HG02763 (cell line): ENCODE results near the gene SH3RF3.
A peak's percentile ranks its signal among the peaks of the same experiment; 100 is the strongest.
"Not testable (repeated sequence)": the region's sequence is repeated elsewhere in the genome, so short reads cannot be mapped to it uniquely, and the experiment has no call there.

Source experiments
- ATAC-seq: cut with Tn5 transposase; IDR thresholded peaks from one replicate; pipeline ENCODE4 v1.9.1; 2021; ENCODE audit warnings: mild to moderate bottlenecking, moderate library complexity; ENCODE audit not compliant: unreplicated experiment

SH3RF3 gene

DNA sequence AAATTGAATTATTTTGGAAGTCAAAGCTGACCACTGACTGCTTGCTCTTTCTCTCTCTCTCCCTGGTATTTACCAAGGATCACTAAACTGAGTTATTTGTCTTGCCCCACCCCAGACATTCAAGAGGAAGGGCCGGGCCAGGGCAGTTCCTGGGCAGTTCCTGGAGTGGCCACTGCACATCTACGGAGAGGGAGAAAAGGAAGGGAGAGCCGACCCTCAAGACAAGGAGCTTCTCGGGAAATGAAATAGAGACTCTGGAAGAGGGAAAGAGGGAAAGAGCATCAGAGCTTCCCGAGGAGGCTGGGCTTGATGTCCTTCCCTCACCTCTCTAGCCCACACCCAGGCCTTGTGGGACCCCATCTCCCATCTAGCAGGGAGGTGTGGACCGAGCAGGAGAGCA lies 401.7 kb downstream of the SH3RF3 start:
- ATAC-seq: no peak

DNA sequence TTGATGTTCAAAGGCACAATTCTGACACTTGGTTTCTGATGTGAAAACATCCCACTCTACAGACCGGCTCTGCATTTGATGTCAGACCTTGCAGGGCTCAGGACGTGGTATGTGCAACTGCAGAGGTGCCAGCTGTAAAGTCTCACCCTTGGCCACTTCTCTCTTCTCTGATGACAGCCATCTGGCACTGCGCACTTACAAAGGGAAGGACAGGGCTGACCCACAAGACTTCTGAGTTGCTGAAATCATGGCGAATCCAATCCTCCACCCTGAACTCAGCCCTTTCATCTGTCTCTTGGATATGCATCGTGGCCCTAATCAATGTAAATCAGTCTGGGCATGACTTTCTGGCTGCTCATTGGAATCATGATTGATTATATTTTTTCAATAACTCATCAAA lies 402.2 kb downstream of the SH3RF3 start:
- no peak for ATAC-seq

DNA sequence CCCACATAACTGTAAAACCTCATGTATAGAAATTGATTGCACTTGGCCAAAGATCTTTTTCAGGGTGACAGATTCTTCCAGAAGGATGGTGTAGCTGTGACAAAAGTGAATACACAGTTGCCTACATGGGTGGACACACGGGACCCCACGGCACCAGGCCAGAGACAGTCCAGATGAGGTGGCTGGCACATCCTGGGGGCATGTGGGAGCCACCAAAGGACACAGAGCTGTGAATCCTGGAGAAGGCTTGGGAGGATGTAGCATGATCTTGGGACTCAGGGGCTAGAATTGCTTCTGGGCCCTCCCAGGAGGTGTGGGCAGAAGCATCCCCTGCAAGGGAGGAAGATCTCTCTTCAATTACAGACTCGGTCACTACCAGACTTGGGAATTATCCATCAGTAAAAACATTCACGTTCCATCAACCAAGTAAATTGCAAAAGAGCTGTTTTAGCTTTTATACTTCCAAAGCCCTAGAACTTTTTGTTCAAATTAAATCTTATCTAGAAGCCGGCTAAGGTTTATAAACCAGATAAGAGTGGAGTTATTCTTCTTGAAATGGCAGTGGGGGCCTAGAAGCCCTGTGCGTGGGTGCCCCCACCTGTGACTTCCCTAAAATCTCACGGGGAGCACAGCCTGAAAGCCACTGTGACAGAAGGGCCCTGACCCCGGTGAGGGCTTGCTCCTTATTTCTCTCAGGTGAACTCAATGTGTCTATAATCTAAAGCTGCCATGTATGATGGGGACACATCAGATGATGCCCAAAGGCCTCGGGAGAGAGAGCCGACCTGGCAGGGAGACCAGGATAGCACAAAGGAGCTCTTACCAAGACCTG lies 403.1 kb downstream of the SH3RF3 start:
- ATAC-seq: no peak

DNA sequence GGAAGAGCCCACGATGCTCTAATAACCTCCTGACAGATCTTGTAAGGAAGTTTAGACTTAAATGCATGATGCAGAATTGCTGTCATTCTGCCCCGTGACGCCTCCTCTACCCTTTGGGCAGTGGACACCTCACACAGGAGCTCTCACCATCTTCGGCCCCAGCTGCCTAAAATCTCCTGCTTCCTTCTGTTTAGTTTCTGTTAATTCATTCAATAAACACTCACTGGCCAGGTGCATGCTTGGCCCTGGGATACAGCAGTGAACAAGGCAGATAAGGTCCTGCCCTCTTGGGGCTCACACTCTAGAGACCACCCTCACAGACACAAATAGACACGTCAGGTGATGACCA lies 403.7 kb downstream of the SH3RF3 start:
- no peak for ATAC-seq

DNA sequence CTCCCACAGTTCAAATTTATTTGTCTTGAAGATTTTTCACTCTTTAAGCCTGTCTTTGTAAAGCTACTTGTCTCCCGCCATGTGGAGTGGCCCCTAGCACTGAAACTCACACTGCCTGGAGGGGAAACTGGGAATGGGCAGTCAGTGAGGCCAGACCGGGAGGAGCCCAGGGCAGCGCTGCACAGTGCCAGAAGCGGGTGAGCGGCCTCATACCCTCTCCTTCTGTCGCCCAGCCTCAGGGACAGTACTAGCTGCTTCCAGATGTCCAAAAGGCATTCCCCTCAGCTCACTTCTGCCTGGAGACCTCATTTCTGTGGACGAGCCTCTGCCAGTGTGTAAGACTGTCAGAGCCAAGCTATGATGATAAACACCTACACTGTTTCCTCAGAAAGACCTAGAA lies 404.8 kb downstream of the SH3RF3 start:
- ATAC-seq: no peak

DNA sequence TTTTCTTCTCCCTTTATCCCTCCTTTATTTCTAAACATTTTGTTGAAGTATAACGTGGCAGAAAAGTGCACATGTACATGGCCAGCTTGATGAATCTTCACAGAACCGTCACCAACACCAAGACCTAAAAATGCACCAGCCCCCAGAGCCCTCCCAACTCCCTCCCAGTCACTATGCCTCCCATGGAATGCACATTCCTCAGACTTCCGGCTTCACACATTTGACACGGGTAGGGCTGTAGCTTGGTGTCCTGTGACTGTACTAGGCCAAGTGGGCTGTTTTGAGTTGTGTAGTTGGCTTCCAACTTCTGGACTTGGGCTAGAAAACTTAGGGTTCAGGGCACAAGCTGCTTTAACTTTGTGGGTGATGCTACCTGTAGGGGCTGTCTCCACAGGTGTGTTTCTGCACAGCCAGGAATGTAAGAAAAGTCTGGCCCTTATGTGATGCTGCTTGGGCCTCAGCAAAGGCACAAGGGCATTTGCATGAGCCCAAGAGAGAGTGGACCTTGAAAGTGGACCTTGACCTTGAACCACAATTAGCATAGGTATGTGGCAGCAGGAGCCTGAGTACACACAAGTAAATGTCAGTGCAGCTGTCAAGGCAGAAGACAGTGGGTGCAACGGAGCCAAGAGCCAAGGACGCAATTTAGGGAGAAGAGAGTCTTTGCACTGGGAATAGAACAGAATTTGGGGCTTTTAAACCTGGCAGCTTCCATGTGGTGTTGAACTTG lies 406.4 kb downstream of the SH3RF3 start:
- no peak for ATAC-seq

DNA sequence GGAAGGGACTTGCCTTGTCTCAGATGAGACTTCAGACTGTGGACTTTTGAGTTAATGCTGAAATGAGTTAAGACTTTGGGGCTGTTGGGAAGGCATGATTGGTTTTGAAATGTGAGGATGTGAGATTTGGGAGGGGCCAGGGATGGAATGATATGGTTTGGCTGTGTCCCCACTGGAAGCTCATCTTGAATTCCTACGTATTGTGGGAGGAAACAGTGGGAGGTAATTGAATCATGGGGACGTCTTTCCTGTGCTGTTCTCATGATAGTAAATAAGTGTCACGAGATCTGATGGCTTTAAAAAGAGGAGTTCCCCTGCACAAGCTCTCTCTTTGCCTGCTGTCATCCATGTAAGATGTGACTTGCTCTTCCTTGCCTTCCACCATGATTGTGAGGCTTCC lies 407.6 kb downstream of the SH3RF3 start:
- not testable (repeated sequence) for ATAC-seq

DNA sequence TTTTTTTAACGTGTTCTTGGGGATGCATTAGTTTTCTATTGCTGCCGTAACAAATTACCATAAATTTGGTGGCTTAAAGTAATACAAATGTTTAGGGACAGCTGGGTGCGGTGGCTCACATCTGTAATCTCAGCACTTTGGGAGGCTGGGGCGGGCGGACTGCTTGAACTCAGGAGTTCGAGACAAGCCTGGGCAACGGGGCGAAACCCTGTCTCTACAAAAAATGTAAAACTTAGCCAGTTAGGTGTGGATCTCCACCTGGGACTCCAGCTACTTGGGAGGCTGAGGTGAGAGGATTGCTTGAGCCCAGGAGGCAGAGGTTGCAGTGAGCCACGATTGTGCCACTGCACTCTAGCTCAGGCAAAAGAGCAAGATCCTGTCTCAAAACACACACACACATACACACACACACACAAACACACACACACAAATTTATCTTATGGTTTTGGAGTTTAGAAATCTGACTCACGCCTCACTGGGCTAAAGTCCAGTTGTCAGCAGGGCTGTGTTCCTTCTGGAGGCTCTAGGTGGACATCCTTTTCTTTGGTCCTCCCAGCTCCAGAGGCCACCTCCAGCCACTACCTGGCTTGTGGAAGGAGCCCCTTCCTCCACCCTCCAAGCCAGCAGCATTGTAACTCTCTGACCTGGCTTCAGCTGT lies 408.7 kb downstream of the SH3RF3 start:
- no peak for ATAC-seq

DNA sequence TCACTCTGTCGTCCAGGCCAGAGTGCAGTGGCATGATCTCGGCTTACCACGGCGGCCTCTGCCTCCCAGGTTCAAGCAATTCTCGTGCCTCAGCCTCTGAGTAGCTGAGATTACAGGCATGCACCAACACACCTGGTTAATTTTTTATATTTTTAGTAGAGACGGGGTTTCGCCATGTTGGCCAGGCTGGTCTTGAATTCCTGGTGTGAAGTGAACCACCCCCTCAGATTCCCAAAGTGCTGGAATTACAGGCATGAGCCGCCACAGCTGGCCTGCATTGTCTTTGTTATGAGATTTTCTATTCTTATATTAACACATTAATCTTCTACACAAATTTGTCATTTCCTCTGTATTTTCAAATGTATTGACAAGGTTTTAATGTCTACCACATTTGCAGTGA lies 409.5 kb downstream of the SH3RF3 start:
- no peak for ATAC-seq

DNA sequence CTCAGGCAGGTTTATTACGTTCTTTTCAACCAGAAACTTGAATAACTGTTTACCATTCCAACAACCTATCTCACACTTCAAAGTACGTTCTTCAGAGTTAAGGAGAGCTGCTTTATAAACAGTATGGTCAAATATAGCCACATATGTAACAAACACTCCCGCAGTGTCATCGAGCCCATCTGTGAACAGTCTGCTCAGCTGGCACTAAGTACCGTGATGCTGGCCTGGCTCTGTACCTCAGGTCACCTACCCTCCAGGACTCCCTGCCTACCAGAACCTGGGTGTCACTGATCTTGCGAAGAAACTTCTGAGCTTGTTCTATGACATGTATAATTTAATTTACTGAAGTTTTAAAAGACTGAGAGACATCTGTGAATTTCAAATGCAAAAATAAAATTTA lies 413.4 kb downstream of the SH3RF3 start:
- no peak for ATAC-seq

DNA sequence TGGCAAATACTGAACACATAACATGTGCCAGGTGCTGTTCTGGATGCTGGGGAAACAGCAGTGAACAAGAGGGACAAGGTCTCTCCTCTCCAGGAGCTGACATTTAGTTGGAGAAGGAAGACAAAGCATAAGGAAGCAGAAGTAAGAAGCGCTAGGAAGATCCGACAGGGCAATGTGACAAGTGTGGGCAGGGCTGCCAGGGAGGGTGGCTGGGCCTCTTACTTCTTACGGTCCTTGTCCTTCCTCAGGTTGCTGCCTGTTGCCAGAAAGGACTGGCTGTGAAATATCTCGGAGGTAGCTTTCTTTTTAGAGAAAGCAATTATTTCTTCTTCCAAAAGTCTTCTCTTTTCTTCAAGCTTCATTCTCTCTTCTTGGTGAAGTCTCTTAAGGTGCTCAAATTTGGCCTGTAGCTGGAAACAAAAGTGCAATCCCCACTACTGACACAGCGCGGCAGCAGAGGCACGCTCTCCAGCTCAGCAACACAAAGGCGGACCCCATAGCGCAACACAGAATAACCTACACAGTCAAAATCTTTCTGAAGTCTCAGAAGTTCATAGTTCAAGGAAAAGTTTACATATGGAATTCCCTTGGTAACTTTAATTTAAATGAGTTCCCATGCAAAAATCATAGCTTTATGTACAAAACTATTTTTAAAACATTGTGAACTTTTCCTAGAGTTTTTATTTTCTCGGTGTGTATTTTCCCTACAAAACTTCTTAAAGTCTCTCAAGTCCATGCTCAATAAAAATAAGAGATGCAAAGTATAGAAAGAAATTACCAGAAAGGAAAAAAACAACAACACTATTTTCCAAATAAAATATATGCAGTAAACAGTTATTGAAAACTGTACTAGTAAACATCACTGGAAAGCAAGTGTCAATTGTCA lies 417.1 kb downstream of the SH3RF3 start:
- ATAC-seq: peak; percentile 78

DNA sequence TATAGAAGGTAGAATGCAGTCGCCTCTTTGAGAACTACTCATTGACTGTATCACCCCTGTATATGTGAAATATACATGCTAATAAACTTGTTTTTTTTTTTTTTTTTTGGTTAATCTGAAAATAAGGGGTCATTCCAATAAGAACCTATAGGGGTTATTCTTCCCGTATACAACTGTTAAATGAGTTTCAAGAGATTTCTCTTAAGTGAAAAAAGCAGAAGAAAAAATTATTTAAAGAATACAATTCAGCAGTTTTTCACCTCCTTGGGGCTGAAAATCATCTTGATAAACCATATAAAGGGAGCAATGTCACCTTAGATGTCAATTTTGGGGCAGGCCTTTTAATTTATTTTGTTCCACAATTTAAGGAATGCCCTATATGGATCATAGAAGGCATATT lies 418.3 kb downstream of the SH3RF3 start:
- no peak for ATAC-seq

DNA sequence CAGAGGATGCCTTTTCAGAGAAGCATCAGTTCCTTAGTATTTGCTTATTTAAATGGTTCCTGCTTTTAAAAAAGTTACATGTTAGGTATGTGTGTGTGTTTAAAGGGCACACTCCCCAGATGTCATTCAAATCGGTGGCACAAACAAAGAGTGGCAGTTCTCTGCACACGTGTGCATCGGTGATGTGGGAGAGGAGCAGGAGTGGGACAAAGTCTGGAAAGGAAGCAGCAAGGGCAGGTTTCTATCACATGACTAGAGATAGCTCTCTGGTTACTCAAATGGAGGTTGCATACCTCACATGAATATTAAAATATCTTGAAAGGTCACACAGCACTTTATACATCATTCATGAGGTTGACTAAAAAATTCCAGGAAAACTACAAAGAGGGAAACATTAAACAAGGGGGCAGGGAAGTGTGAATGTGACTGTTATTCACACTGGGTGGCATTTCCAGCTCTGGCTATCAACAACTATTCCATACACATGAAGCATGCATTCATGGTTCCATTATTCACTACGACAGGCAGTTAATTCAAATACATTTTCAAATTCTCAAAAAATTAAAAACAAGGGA lies 420.1 kb downstream of the SH3RF3 start:
- no peak for ATAC-seq
